Mucosa of descending colon (tissue), 3 donors: Measurements from ENCODE around the gene CST2. TPM values are rescaled to one million over a fixed set of nuclear protein-coding genes. Genes with fewer than 3 reads are reported as not detected.
"Not testable (repeated sequence)": the region's sequence is repeated elsewhere in the genome, so short reads cannot be mapped to it uniquely, and the experiment has no call there.

Source experiments
- ATAC-seq: fragments of 200-7000 bp; cut with Tn5 transposase; one replicate; pipeline ENCODE4 v1.9.1; 2020; ENCODE audit warnings: mild to moderate bottlenecking, moderate library complexity
- DNase-seq, 3 donors: peaks; one replicate each; pipeline ENCODE4 v3.0.0-alpha.2; 2020
- H3K36me3 ChIP-seq: fragments of 200-600 bp; one replicate; pipeline ENCODE4 v1.8.0; 2021; ENCODE audit warnings: low read depth, mild to moderate bottlenecking
- H3K4me1 ChIP-seq: fragments of 200-600 bp; one replicate; pipeline ENCODE4 v1.8.0; 2021; ENCODE audit warnings: low read depth, mild to moderate bottlenecking
- H3K4me3 ChIP-seq: fragments of 200-600 bp; one replicate; pipeline ENCODE4 v1.8.0; 2021; ENCODE audit warnings: mild to moderate bottlenecking
- H3K9me3 ChIP-seq: fragments of 200-600 bp; one replicate; pipeline ENCODE4 v1.8.0; 2021; ENCODE audit warnings: mild to moderate bottlenecking
- intact Hi-C, 2 donors: fragments of 100-400 bp; cut with DNase I in 1 of 2; cut with micrococcal nuclease in 1 of 2; formaldehyde crosslinking; loops; one replicate each; pipeline versions ENCODE4 v1.11.0 to v1.11.1; 2022; cut with DNase I, micrococcal nuclease
- total RNA-seq, 3 donors: library from RNA; stranded (reverse); fragmentation: NEBNext Ultra II Directional in 2 of 3; extraction: Animal tissue kit (Norgen Biotek cat#: 25700) in 2 of 3; gene quantifications; one replicate each; pipeline versions ENCODE4 v1.2.1 to v1.2.4, GENCODE V29; 2021 to 2023
- TF ChIP-seq, protein P1 (sequence below): fragments of 200-600 bp; IDR thresholded peaks from one replicate; pipeline ENCODE4 v1.8.0; 2022; ENCODE audit warnings: antibody characterized with exemption, mild to moderate bottlenecking
- donor health status: DM: no; HTN: no; CAD: no; lungs with moderate emphysema.
- donor health status: DM: no; HTN: no; CAD: no.
- donor health status: DM: no; HTN: yes; CAD: no.

Gene CST2
- total RNA-seq, 3 donors from 2014 or later = not detected

DNA sequence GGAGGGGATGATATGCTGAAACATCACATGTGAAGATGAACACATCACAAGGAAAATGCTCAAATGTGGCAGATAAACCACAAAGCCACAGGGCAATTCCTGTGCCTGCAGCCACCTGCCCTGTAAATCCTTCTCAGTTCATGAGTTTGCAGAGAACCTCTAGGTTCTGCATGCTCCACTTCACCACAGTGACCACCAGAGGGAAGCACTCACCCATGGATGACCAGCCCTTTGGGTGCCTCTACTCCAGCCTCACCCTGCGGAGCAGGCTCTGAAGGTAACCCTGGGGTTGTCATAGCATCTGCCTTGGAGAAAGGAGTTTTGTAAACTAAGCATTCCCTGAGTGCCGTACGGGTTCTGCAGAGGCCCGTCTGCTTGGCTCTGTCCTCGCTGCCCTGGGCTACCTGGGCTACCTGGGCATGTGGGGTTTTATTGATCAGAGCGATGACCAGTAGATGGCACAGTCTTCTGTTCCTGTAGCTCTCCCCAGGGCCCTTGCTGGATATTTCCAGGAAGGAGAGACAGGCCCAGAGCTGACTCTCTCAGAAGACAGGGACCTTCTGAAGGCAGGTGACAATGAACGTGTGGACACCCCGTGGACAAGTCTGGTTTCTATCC, 44.1 kb downstream of the CST2 start:
- H3K4me3 ChIP-seq = no peak overlapping the region
- H3K9me3 ChIP-seq = no peaks in the 10 kb centered on the region
- DNase-seq (peak in 1 of 3 donors; percentile 22), ATAC-seq (peak; percentile 51)
- TF ChIP-seq, protein P1, sequence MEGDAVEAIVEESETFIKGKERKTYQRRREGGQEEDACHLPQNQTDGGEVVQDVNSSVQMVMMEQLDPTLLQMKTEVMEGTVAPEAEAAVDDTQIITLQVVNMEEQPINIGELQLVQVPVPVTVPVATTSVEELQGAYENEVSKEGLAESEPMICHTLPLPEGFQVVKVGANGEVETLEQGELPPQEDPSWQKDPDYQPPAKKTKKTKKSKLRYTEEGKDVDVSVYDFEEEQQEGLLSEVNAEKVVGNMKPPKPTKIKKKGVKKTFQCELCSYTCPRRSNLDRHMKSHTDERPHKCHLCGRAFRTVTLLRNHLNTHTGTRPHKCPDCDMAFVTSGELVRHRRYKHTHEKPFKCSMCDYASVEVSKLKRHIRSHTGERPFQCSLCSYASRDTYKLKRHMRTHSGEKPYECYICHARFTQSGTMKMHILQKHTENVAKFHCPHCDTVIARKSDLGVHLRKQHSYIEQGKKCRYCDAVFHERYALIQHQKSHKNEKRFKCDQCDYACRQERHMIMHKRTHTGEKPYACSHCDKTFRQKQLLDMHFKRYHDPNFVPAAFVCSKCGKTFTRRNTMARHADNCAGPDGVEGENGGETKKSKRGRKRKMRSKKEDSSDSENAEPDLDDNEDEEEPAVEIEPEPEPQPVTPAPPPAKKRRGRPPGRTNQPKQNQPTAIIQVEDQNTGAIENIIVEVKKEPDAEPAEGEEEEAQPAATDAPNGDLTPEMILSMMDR = peak; percentile 27
- no peaks in the 10 kb centered on the region for H3K36me3 ChIP-seq
- intact Hi-C loops = no loop called here
- H3K4me1 ChIP-seq = no peaks in the 10 kb centered on the region

DNA sequence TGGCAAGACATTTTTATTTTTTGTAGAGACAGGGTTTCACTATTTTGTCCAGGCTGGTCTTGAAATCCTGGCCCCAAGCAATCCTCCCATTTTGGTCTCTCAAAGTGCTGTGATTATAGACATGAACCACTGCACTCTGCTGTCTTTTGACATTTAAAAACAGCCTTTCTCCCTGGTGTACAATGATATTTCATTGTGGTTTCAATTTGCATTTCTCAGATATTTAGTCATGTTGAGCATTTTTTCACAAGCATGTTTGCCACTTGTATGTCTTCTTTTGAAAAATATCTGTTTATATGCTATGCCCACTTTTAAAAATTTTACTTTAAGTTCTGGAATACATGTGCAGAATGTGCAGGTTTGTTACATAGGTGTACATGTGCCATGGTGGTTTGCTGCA, 47.9 kb downstream of the CST2 start:
- H3K36me3 ChIP-seq, intact Hi-C loops, H3K9me3 ChIP-seq, H3K4me1 ChIP-seq, DNase-seq, ATAC-seq, H3K4me3 ChIP-seq: not testable (repeated sequence)

DNA sequence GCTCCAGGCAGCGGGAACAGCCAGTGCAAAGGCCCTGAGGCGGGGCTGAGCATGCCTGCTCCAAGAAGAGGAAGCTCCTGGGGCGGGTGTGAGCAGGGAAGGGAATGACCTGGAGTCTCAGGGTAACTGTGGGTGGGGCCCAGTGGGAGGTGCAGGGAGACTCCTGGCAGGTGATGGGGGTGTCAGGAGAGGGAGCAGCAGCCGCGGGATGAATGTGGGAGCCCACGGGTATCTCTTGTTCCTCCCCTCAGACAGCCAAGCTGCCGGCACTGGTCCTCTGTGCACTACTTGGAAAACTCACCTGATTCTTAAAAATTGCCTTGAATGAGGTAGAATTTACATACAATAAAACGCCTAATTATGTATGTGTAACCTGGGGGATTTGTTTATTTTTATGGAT, 49.1 kb downstream of the CST2 start:
- intact Hi-C loops, H3K4me3 ChIP-seq: not testable (repeated sequence)

DNA sequence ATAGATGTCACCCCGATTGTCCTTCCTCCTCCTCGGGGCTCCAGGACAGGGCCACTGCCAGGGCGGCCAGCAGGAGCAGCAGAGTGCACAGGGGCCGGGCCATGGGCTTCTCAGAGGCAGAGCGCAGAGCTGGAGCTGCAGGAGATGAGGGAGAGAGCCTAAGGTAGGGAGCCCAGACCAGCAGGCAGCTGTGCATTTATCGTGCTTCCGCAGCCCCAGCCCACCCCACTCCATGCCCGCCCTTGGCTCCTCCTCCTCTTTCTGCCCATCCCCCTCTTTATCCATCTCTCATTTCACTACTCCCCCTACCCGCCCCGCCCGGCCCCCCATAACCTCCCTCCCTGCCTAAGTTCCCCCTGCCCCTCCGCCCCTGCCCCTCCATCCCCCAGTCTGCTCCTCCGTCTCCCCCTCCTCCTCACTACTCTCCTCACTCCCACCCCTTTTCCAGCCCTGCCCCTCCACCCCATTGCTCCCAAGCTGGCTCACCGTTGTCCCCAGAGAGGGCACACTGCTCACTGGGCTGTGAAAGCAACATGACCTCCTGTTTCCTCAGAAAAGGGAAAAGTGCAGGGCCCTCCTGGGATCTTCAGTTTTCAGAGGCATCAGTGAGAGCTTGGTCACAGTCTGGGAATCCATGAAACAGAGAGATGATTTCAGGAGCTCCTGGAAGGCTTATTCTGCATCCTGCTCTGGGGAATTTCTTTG, 50.3 kb downstream of the CST2 start:
- H3K4me3 ChIP-seq = no peak overlapping the region
- no peak for ATAC-seq
- no peaks in the 10 kb centered on the region for H3K9me3 ChIP-seq
- H3K4me1 ChIP-seq = no peaks in the 10 kb centered on the region
- intact Hi-C loops = no loop called here
- TF ChIP-seq, protein P1 = no peak
- no peaks in the 10 kb centered on the region for H3K36me3 ChIP-seq
- no peak for DNase-seq

More for the DNA sequence above, 49.1 kb downstream of the CST2 start:
- H3K36me3 ChIP-seq, H3K9me3 ChIP-seq, DNase-seq, ATAC-seq, H3K4me1 ChIP-seq: not testable (repeated sequence)

DNA sequence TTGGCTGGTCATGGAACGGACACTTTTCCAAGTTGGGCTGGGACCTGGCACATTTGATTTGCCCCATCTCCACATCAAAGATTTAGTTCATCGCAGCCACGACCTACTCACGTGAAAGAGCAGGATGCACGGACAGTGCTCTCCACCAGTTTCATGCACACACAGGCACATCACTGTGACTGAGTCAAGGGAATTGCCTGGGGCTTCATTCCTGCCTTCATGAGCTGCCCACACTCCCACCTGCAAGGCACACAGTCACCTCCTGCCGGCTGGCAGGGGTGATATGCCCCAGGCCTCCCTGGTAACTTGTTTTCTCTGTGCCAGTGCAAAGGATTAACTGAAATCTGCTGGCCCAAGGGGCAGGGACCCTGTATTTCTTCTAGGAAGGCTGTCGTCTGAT, 52.4 kb downstream of the CST2 start:
- intact Hi-C loops = no loop called here

More for the DNA sequence above, 52.4 kb downstream of the CST2 start:
- ATAC-seq (no peak), DNase-seq (no peak)
- Histone ChIP-seq H3K4me3 (no peak overlapping the region), H3K9me3 (no peaks in the 10 kb centered on the region), H3K4me1 (no peaks in the 10 kb centered on the region), H3K36me3 (no peaks in the 10 kb centered on the region)
- TF ChIP-seq, protein P1 = no peak

Other genes starting within 250 kb of the CST2 start
- not detected for gene CST9, start 220.8 kb downstream of the CST2 start, total RNA-seq
- gene CST3, start 188.8 kb downstream of the CST2 start, total RNA-seq = 100 to 1,000 TPM; 763 to 916 (median 852) TPM
- gene CST4, start 137.7 kb downstream of the CST2 start, total RNA-seq = not detected
- gene CST1, start 75.8 kb downstream of the CST2 start, total RNA-seq = not detected
- gene CST5, start 53.0 kb upstream of the CST2 start, total RNA-seq = not detected
- gene GGTLC1, start 162.1 kb upstream of the CST2 start, total RNA-seq = under 1 TPM in 1 of 3 donors, not detected in 2; 0.32 TPM